ELF-1 (cell line): Measurements from ENCODE around the gene PLCL1.
"Not testable (repeated sequence)": the region's sequence is repeated elsewhere in the genome, so short reads cannot be mapped to it uniquely, and the experiment has no call there.

Source experiments
- DNase-seq: peaks from one replicate; pipeline ENCODE4 v3.0.0-alpha.2; 2016; ENCODE audit warnings: low read depth, low spot score

PLCL1 gene

GRCh38 chr2:197809064-197809463 is 4.7 kb downstream of the PLCL1 start:
- DNase-seq = no peak

GRCh38 chr2:197810016-197810415 is 5.6 kb downstream of the PLCL1 start:
- DNase-seq = no peak

- DNase-seq = no peak
Measured at GRCh38 chr2:197810491-197810890, 6.1 kb downstream of the PLCL1 start.

- no peak for DNase-seq
Measured at GRCh38 chr2:197813093-197813787, 8.8 kb downstream of the PLCL1 start.

DNA sequence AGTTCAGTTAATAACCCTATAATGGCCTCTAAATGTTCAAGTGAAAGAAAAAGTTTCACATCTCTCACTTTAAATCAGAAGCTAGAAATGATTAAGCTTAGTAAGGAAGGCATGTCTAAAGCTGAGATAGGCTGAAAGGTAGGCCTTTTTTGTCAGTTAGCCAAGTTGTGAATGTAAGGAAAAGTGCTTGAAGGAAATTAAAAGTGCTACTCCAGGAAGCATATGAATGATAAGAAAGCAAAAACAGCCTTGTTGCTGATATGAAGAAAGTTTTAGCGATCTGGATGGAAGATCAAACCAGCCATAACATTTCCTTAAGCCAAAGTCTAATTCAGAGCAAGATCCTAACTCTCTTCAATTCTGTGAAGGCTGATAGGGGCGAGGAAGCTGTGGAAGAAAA is 10.1 kb downstream of the PLCL1 start:
- DNase-seq = no peak

DNA sequence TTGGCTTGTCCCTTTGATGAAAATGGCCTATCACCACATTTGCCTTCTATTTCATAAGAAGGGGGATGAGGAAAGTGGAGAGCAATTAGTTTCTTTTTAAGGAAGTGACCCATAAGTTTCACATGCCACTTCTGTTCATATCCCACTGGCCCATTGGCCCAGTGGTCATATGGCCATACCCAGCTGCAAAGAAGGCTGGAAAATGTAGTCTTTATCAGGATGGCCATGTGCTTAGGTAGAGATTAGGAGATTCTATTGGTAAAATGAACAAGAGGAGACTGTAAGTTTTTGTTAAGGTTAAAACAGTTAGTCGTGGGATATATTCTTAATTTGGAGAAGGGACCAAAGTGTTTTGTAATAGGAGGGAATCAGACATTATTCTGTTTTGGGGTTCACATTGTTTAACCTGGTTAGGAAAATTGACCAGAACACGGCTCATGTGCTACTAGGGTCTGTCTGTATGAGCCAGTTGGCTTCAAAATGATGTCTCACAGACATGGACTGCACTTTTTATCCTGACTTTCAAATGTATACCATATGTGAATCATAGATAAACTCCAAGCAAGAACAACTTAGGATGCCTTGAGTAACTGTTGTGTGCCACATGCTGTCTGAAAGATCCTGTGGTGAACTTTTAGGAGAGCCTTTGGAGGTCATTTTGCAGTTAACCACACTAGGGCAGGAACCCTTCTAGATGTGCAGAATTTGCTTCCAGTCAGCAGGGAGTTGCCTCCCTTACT is 17.3 kb downstream of the PLCL1 start:
- no peak for DNase-seq

- no peak for DNase-seq
Measured at GRCh38 chr2:197822333-197822732, 17.9 kb downstream of the PLCL1 start.

GRCh38 chr2:197827618-197828017 is 23.2 kb downstream of the PLCL1 start:
- DNase-seq = no peak

DNA sequence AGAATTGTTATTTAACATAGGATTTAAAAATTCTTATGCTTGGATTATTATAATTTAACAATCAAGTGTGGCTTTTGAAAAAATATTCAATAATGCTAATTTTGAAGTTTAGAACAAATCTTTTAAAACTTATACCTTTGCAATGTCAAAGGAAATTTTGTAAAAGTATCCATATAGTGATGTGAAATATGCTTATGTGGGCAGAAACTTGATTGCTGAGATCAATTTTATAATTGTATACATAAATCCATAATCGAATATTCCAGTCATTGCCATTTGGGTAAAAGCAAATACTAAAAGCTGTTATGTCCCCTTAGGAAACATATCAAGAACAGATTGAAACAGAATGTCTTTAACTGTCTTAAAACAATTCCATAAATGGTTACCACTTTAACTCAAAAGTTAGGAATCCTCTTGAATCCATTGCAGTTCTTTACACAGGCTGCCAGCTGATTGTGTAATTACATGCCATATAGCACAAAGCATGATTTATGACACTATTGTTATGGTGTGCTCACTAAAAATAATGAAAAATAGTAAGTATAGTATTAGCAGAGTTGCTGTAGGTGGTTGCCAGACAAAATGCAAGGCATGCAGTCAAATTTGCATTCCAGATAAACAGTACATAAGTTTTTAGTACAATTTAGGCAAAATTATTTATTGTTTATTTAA is 24.2 kb downstream of the PLCL1 start:
- DNase-seq = no peak

DNA sequence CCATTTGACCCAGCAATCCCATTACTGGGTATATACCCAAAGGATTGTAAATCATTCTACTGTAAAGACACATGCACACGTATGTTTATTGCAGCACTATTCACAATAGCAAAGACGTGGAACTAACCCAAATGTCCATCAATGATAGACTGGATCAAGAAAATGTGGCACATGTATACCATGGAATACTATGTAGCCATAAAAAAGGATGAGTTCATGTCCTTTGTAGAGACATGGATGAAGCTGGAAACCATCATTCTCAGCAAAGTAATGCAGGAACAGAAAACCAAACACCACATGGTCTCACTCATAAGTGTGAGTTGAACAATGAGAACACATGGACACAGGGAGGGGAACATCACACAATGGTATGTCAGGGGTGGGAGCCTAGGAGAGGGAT is 30.4 kb downstream of the PLCL1 start:
- not testable (repeated sequence) for DNase-seq

- no peak for DNase-seq
Measured at GRCh38 chr2:197835293-197835692, 30.9 kb downstream of the PLCL1 start.

GRCh38 chr2:197838036-197838435 is 33.6 kb downstream of the PLCL1 start:
- DNase-seq = no peak

DNA sequence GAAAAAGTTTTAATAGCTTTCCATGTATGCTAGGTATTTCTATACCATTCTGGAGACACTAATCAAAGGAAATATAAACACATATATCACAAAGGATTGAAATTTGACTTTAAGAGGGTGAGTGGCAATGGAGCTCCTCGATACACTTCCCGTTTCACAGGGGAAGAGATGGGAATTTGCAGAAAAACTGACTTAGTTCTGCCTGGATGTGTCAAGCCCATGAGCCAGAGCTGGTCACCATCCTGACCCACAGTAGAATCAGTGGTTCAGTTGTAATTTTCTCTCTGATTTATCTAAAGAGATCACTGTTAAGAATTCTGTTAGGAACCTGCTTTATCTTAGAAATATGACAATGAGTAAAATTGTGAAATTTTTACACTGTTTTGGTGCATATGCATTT is 34.2 kb downstream of the PLCL1 start:
- no peak for DNase-seq

DNA sequence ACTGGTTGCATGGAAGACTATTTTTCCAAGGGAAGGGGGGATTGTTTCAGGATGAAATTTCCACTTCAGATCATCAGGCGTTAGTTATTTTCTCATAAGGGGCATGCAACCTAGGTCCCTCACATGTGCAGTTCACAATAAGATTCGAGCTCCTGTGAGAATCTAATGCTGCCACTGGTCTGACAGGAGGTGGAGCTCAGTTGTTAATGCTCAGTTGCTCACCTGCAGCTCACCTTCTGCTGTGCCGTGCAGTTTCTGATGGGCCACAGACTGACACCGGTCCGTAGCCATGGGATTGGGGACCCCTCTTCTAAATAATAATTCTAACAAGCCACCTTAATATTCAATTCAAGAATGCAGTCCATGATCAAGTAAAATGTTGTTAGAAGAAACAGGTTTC is 34.9 kb downstream of the PLCL1 start:
- no peak for DNase-seq

DNA sequence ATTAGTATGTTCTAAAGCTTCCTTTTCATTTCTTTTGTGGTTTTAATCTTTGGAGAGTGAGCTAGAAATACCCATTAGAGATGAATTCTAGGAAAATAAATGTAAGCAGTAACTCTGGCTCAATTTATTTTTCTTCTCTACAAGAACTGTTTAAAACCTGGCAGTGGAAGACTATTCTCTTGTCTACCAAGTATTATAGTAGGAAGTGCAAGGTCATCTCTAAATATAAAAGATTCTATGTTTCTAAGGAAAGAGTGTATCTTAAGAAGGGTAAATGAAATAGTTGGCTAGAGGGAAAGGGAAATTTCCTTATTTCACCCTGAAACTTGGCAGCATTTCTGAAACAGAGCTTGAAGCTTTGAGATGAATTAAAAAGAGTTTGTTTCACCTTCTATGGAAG is 35.5 kb downstream of the PLCL1 start:
- no peak for DNase-seq

DNA sequence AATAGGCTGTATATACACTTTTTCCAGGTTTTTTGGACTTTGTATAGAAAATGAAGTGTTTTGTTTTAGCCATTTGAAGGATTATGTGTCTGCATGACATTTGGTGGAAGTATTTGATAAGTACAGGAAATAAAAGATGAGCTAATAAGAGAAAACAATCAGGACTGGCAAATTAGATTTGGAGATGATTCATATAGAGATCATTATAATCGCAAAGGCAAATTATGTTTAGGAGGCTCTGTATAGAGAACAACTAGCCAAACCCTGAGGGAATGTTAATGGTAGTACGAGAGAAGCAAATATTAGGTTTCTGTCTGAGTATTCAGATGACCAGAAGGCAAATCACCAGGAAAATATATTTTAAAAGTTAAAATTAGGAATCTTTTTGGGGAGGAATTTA is 41.7 kb downstream of the PLCL1 start:
- no peak for DNase-seq

- no peak for DNase-seq
Measured at GRCh38 chr2:197846777-197847176, 42.4 kb downstream of the PLCL1 start.

DNA sequence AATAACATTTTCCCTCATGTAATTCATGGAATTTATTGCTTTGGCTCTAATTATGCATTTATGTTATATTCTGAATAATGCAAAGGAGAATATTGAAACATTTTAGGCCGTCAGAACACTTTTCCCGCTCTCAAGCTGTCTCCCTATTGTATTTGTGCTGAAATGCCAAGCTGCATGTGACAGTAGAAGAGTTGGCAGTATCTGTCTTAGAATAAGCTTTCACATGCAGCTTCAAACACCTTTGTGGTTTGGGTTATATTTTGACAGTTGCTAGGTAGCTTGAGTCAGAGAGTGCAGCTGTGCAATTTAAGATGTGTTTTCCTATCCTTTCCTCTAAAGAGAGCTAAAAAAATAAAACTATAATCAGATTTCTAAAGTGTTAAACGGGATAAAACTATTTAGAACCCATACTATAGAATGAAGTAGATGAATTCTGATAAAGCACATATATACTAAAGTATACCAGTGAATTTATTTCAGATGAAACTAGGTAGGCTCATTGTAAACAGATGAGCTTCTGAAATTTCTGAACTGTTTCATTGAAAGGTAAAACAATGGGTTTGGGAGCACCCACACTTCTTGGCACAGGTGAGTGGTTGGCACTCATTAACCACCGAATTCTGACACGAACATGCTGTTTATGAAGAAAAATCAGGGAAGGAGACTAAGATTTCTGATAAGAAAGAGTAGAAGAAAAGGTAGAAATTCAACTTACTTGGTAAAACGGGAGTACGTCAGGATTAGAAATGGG is 43.4 kb downstream of the PLCL1 start:
- no peak for DNase-seq

DNA sequence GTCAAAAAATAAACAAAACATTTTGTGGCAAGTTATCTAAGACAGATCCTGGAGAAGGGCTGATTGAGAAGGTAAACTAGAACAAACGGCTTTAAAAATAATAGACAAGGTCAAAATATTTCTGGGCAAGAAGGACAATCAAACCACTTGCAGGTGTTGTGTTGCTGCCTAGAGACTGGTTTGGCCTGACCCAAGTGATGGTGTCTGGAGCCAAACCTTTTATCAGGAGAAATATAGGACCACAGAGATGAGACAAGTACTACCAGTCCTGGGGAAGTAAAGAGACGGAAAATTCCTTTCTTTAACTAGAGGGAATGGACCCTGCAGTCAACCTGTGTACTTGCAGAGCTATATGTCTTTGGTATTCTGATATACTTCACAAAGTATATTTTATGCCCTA is 44.2 kb downstream of the PLCL1 start:
- DNase-seq = no peak

DNA sequence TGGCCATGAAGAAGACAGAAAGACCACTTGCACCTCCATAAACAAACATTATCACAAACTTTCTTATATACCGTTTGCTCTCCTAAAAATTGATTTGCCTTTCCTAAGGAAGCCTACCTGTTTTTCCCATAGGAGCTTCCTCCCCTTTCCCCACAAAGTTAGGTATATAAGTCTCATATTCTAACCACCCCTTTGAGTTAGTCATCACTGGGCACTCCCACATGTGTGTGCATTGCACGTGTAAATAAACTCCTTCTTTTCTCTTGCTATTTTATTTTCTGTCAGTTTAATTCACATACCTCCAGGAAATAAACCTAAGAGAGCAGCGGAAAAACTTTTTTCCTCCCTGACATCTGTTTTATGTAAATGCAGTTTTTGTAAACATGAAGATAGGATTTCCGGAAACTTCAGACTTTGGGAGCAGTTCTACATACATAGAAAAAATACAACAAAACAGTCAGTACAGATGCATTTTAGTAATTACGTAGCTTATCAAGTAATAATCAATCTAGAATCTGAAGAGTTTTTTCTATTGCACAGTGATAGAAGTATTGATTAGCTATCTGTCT is 46.6 kb downstream of the PLCL1 start:
- DNase-seq = no peak

- DNase-seq = peak; percentile 39
Measured at GRCh38 chr2:197851451-197851850, 47.1 kb downstream of the PLCL1 start.

DNA sequence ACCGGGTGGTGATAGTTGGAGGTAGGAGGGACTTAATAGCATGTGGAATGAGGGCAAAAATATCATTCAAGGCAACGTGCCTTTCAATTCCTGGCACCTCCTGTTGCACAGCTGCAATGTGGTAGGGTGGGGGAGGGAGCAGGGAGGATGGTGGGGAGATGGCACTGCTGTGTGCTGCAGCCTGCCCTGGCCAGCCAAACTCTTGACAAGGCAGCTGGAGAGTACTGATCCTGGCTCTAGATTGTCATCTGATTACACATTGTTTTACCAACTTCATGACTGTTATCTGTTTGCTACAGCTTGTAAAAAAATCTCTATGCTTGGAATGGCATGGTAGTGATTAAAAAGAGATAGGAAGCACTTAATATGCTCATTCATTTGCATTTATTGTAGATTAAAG is 47.7 kb downstream of the PLCL1 start:
- DNase-seq = no peak
